Measurements from ENCODE around the gene LRG1. TPM values are rescaled to one million over a fixed set of nuclear protein-coding genes. Genes with fewer than 3 reads are reported as not detected.

Gene LRG1
- polyA plus RNA-seq, 1 donor (not counting 4 experiments of a cell fraction or from before 2014, with no cell fraction given): 1.2 TPM

GRCh38 chr19:4580961-4581665 lies 41.3 kb upstream of the LRG1 start:
- H3K27ac ChIP-seq (ENCODE audit: control insufficient read depth, insufficient read depth, low read length): no peak overlapping the region
- no peak overlapping the region for H2AFZ ChIP-seq (ENCODE audit: control insufficient read depth, low read length)
- dilution Hi-C loops (cut with MboI; ENCODE audit: extremely low pct_ligation_motif_present, low sequenced_read_pairs): no loop called here
- H3K27me3 ChIP-seq (ENCODE audit: control insufficient read depth, extremely low read depth, insufficient read depth, low read length): peaks cover 45% of the 10 kb centered on the region
- DNase-seq (ENCODE audit: low read depth, low spot score) (no peak), FAIRE-seq (no peak)
- no peak overlapping the region for H3K4me2 ChIP-seq (ENCODE audit: control insufficient read depth, extremely low read depth, insufficient read depth, low read depth, low read length)
- H3K79me2 ChIP-seq (ENCODE audit: control insufficient read depth, insufficient read depth, low read length): no peaks in the 10 kb centered on the region
- no peaks in the 10 kb centered on the region for H3K36me3 ChIP-seq (ENCODE audit: control insufficient read depth in 2 of 2, extremely low read depth in 1 of 2, insufficient read depth in 2 of 2, low read length in 2 of 2)
- peaks cover 5% of the 10 kb centered on the region for H3K4me1 ChIP-seq (ENCODE audit: control insufficient read depth, extremely low read depth, insufficient read depth, low read length)
- H3K9me1 ChIP-seq (ENCODE audit: control insufficient read depth, extremely low read depth, insufficient read depth, low read length): no peaks in the 10 kb centered on the region
- H3K9me3 ChIP-seq (ENCODE audit: control insufficient read depth, low read depth, low read length): no peaks in the 10 kb centered on the region
- no peaks in the 10 kb centered on the region for H4K20me1 ChIP-seq (ENCODE audit: control insufficient read depth, extremely low read depth, insufficient read depth, low read length)
- peak; percentile 45 for TF ChIP-seq EZH2 (IDR thresholded peaks at IDR 0.05; ENCODE audit: low read length)
- TF ChIP-seq, protein P1, sequence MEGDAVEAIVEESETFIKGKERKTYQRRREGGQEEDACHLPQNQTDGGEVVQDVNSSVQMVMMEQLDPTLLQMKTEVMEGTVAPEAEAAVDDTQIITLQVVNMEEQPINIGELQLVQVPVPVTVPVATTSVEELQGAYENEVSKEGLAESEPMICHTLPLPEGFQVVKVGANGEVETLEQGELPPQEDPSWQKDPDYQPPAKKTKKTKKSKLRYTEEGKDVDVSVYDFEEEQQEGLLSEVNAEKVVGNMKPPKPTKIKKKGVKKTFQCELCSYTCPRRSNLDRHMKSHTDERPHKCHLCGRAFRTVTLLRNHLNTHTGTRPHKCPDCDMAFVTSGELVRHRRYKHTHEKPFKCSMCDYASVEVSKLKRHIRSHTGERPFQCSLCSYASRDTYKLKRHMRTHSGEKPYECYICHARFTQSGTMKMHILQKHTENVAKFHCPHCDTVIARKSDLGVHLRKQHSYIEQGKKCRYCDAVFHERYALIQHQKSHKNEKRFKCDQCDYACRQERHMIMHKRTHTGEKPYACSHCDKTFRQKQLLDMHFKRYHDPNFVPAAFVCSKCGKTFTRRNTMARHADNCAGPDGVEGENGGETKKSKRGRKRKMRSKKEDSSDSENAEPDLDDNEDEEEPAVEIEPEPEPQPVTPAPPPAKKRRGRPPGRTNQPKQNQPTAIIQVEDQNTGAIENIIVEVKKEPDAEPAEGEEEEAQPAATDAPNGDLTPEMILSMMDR (optimal IDR thresholded peaks at IDR 0.05 in 1 of 3, IDR thresholded peaks at IDR 0.05 in 1 of 3, conservative IDR thresholded peaks at IDR 0.05 in 1 of 3; ENCODE audit: extremely low read depth in 1 of 3, insufficient read depth in 2 of 3, low read length in 3 of 3): no peak
- H3K9ac ChIP-seq (ENCODE audit: control insufficient read depth, extremely low read depth, insufficient read depth, low read length): no peak overlapping the region
- H3K4me3 ChIP-seq (ENCODE audit: control insufficient read depth in 2 of 3, extremely low read depth in 1 of 3, insufficient read depth in 2 of 3, low read depth in 1 of 3, low read length in 3 of 3): peak overlapping the region in 1 of 3 experiments; percentile 35

DNA sequence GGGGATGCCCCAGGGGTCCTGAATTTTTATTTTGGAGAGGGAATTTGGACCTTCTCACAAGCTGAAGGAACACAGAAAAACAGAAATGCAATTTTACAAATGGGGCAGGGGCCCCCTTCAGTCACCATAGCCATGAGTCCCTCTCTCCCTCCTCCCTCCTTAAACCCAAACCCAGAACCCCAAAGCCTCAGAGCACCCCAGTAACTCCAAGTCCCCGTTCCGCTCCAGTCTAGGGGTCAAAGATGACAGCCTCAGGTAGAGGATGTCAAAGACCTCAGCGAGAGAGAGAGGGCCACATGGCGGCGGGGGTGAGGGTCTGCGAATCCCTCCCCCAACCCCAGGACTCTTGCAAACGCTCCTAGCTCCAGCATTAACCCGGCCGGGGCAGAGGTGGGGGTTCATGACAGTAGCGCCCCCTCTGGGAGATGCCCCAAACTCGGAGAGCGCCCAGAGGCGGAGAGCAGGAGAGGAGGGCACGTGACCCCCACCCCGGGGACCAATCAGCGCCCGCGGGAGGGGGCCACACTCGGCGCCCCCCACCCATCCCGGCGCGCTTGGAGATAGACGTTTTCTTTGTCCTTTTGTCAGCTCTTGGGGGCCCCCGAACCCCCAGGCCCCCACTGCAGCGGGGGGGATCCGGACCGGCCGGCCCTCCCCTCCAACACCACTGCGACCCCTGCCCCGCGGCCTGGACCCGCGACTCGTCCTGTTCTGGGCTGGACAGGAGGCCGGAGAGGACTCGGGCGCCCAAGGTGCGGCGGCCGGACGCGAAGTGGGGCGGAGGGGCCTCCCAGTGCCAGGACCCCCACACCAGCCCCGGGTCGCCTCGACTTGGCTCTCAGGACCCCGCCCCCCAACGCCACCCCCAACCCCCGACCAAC lies 40.4 kb upstream of the LRG1 start:
- dilution Hi-C loops (cut with MboI; ENCODE audit: extremely low pct_ligation_motif_present, low sequenced_read_pairs): no loop called here
- H3K4me2 ChIP-seq (ENCODE audit: control insufficient read depth, extremely low read depth, insufficient read depth, low read depth, low read length): no peak overlapping the region

More for the DNA sequence above, 40.4 kb upstream of the LRG1 start:
- no peaks in the 10 kb centered on the region for H3K36me3 ChIP-seq (ENCODE audit: control insufficient read depth in 2 of 2, extremely low read depth in 1 of 2, insufficient read depth in 2 of 2, low read length in 2 of 2)
- no peak overlapping the region for H2AFZ ChIP-seq (ENCODE audit: control insufficient read depth, low read length)
- no peak overlapping the region for H3K27ac ChIP-seq (ENCODE audit: control insufficient read depth, insufficient read depth, low read length)
- peak; percentile 61 for TF ChIP-seq EZH2 (IDR thresholded peaks at IDR 0.05; ENCODE audit: low read length)
- TF ChIP-seq, protein P1 (optimal IDR thresholded peaks at IDR 0.05 in 1 of 3, IDR thresholded peaks at IDR 0.05 in 1 of 3, conservative IDR thresholded peaks at IDR 0.05 in 1 of 3; ENCODE audit: extremely low read depth in 1 of 3, insufficient read depth in 2 of 3, low read length in 3 of 3): peak in 1 of 3 experiments; percentile 2
- H3K9ac ChIP-seq (ENCODE audit: control insufficient read depth, extremely low read depth, insufficient read depth, low read length): no peak overlapping the region
- FAIRE-seq: no peak
- no peaks in the 10 kb centered on the region for H3K9me3 ChIP-seq (ENCODE audit: control insufficient read depth, low read depth, low read length)
- H4K20me1 ChIP-seq (ENCODE audit: control insufficient read depth, extremely low read depth, insufficient read depth, low read length): no peaks in the 10 kb centered on the region
- no peaks in the 10 kb centered on the region for H3K79me2 ChIP-seq (ENCODE audit: control insufficient read depth, insufficient read depth, low read length)
- H3K4me3 ChIP-seq (ENCODE audit: control insufficient read depth in 2 of 3, extremely low read depth in 1 of 3, insufficient read depth in 2 of 3, low read depth in 1 of 3, low read length in 3 of 3): no peak overlapping the region
- DNase-seq (ENCODE audit: low read depth, low spot score): no peak
- H3K9me1 ChIP-seq (ENCODE audit: control insufficient read depth, extremely low read depth, insufficient read depth, low read length): no peaks in the 10 kb centered on the region
- peaks cover 39% of the 10 kb centered on the region for H3K27me3 ChIP-seq (ENCODE audit: control insufficient read depth, extremely low read depth, insufficient read depth, low read length)
- H3K4me1 ChIP-seq (ENCODE audit: control insufficient read depth, extremely low read depth, insufficient read depth, low read length): peaks cover 11% of the 10 kb centered on the region
